GM21390 (cell line): ENCODE measurements around the gene RIN3.

Experiments used
- ATAC-seq: cut with Tn5 transposase; IDR thresholded peaks from one replicate; pipeline ENCODE4 v1.9.1; 2021; ENCODE audit not compliant: unreplicated experiment

Gene RIN3

DNA sequence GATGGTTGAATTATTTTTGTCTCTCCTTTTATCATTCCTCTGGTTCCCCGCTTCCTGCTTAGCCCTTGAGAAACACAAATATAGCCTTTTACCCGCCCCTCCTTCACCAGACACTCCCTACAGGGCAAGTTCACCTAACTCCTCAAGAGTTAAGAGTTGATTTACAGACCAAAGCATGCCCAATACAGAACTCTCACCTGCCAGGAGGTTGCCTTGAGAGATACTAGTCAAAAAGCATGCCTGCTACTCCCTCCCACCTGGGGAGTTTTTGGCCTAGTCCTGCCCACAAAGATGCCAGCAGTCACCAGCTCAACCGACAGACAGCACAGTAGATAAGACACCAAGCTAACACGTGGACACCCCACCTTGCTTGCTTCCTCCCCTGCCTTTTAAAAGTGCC lies 223.6 kb downstream of the RIN3 start:
- no peak for ATAC-seq

DNA sequence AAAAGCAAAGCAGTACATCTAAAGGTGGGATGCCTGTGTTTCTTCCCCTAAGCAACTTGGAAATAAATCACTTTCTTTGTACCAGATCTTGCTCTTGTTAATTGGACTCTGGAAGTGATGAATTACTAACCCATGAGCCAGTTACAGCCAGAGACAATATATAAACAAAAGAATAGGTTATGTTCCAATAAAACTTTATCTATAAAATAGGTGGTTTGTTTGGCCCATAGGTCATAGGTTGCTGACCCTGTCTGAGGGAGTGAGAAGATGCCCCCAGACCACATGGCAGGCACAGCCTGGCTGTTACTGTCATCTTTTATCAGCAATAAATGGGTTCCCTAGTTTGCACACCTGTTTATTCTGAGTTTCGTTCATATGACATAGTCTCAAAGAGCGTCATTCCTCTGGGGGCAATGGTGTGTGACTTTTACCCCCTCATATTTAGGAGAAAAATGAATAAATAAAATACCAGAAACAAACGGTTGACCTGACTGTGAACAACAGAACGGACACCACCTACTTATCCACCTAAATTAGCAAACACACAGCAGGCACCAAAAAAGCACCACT lies 224.1 kb downstream of the RIN3 start:
- ATAC-seq = no peak
